HL-60 (cell line): ENCODE measurements around the gene CBR4.

Experiments used
- POLR2AphosphoS5 ChIP-seq: IDR thresholded peaks from 2 replicates; pipeline ENCODE4 v1.6.1; 2012; ENCODE audit warnings: low read depth
- TF ChIP-seq, protein P1 (sequence below): IDR thresholded peaks from one replicate; pipeline ENCODE4 v1.5.1; 2011; ENCODE audit warnings: low read length, control low read depth, inconsistent platforms; ENCODE audit not compliant: insufficient read depth

DNA sequence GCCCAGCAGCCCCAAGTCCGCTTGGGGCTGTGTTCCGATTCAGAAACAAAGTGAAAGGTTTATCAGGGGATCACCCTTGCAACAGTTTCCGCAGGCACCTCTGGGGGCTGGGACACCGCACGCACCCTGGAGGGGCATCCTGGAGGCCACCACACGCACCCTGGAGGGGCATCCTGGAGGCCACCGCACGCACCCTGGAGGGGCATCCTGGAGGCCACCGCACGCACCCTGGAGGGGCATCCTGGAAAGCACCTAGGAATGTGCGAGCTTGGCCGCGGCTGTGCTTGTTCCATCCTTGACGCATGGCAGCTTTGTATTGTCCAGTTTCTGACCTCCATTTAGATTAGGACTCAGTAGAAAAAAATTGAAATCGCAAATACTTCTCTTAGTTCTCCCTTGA, 21.3 kb upstream of the CBR4 start:
- TF ChIP-seq POLR2AphosphoS5 = no peak
- TF ChIP-seq, protein P1, sequence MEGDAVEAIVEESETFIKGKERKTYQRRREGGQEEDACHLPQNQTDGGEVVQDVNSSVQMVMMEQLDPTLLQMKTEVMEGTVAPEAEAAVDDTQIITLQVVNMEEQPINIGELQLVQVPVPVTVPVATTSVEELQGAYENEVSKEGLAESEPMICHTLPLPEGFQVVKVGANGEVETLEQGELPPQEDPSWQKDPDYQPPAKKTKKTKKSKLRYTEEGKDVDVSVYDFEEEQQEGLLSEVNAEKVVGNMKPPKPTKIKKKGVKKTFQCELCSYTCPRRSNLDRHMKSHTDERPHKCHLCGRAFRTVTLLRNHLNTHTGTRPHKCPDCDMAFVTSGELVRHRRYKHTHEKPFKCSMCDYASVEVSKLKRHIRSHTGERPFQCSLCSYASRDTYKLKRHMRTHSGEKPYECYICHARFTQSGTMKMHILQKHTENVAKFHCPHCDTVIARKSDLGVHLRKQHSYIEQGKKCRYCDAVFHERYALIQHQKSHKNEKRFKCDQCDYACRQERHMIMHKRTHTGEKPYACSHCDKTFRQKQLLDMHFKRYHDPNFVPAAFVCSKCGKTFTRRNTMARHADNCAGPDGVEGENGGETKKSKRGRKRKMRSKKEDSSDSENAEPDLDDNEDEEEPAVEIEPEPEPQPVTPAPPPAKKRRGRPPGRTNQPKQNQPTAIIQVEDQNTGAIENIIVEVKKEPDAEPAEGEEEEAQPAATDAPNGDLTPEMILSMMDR = no peak
